ENCODE data around the gene BACH2.

GRCh38 chr6:90290811-90291420 lies 5.7 kb downstream of the BACH2 start:
- no peak for TF ChIP-seq CTCF (IDR thresholded peaks at IDR 0.05)
- no peak for TF ChIP-seq POLR2A (IDR thresholded peaks at IDR 0.05)
